Suprapubic skin (tissue), 4 donors: ENCODE data around the gene AQP9. TPM values are rescaled to one million over a fixed set of nuclear protein-coding genes. Genes with fewer than 3 reads are reported as not detected.

Source experiments
- DNase-seq, 2 donors: peaks; one replicate each; pipeline ENCODE4 v3.0.0-alpha.2; 2019; ENCODE audit warnings: low spot score in 2 of 2
- H3K27ac ChIP-seq: fragments of 200-600 bp; sonication (generic); one replicate; pipeline ENCODE4 v1.5.1; 2019
- H3K27me3 ChIP-seq: fragments of 200-600 bp; sonication (generic); one replicate; pipeline ENCODE4 v1.5.1; 2019
- H3K36me3 ChIP-seq: fragments of 200-600 bp; sonication (generic); one replicate; pipeline ENCODE4 v1.5.1; 2019
- H3K4me1 ChIP-seq: fragments of 200-600 bp; sonication (generic); one replicate; pipeline ENCODE4 v1.5.1; 2019
- H3K4me3 ChIP-seq: fragments of 200-600 bp; sonication (generic); one replicate; pipeline ENCODE4 v1.5.1; 2019; ENCODE audit warnings: mild to moderate bottlenecking
- H3K9me3 ChIP-seq: fragments of 200-600 bp; sonication (generic); one replicate; pipeline ENCODE4 v1.5.1; 2019
- EP300 ChIP-seq: sonication (generic); formaldehyde crosslinking; IDR thresholded peaks from one replicate; pipeline ENCODE4 v1.6.1; 2017; ENCODE audit warnings: antibody characterized with exemption
- POLR2A ChIP-seq, 2 donors: fragments of 450-650 bp; IDR thresholded peaks; one replicate each; pipeline ENCODE4 v1.6.1; 2017; ENCODE audit warnings: antibody characterized with exemption in 2 of 2, mild to moderate bottlenecking in 2 of 2, moderate library complexity in 2 of 2
- POLR2AphosphoS5 ChIP-seq, 3 donors: sonication (generic); formaldehyde crosslinking; IDR thresholded peaks; one replicate each; pipeline ENCODE4 v1.6.1; 2017; ENCODE audit warnings: antibody characterized with exemption in 3 of 3
- WGBS: methylation state at CpG from one replicate; pipeline ENCODE4 v1.1.5; 2018; 5-methylcytosine and 5-hydroxymethylcytosine counted together
- total RNA-seq, 4 donors: library from RNA; depleted of rRNA; stranded (reverse); fragments of >200 nt; gene quantifications; one replicate each; pipeline ENCODE4 v1.1.0, GENCODE V29; 2016
- TF ChIP-seq, protein P1 (sequence below), 2 donors: fragments of 200-600 bp in 1 of 2; fragments of 450-650 bp in 1 of 2; sonication (generic) in 1 of 2; IDR thresholded peaks; one replicate each; pipeline ENCODE4 v1.5.1; 2016 to 2019; ENCODE audit warnings: antibody characterized with exemption in 2 of 2, mild to moderate bottlenecking in 1 of 2, moderate library complexity in 1 of 2

AQP9 gene
- total RNA-seq, 4 donors from 2014 or later, result 7.6 to 49.0 (median 32.7) TPM

DNA sequence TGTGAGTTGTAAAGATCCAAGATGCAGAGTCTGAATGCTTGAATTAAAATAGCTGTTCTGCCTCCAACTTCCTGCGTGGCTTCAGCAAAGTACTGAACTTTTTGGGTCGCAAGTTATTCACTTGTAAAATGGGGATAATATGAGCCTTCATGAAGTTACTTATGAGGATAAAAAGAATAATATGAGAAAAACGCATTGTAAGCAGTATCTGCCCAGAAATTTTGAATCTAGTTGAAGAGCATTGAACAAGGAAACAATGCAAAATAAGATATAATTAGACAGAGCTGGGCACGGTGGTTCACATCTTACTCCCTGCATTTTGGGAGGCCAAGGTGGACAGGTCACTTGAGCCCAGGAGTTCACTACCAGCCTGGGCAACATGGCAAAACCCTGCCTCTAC, 37.8 kb downstream of the AQP9 start:
- DNase-seq, result no peak
- Histone ChIP-seq H3K36me3 (no peaks in the 10 kb centered on the region), H3K27ac (no peak overlapping the region), H3K27me3 (peaks cover 14% of the 10 kb centered on the region), H3K4me3 (no peak overlapping the region), H3K4me1 (no peaks in the 10 kb centered on the region), H3K9me3 (no peaks in the 10 kb centered on the region)
- 86% methylated on average over 4 of the region's 4 CpGs for WGBS
- TF ChIP-seq POLR2A (IDR thresholded peaks at IDR 0.05) (no peak), POLR2AphosphoS5 (IDR thresholded peaks at IDR 0.05) (no peak), EP300 (no peak)
- TF ChIP-seq, protein P1, sequence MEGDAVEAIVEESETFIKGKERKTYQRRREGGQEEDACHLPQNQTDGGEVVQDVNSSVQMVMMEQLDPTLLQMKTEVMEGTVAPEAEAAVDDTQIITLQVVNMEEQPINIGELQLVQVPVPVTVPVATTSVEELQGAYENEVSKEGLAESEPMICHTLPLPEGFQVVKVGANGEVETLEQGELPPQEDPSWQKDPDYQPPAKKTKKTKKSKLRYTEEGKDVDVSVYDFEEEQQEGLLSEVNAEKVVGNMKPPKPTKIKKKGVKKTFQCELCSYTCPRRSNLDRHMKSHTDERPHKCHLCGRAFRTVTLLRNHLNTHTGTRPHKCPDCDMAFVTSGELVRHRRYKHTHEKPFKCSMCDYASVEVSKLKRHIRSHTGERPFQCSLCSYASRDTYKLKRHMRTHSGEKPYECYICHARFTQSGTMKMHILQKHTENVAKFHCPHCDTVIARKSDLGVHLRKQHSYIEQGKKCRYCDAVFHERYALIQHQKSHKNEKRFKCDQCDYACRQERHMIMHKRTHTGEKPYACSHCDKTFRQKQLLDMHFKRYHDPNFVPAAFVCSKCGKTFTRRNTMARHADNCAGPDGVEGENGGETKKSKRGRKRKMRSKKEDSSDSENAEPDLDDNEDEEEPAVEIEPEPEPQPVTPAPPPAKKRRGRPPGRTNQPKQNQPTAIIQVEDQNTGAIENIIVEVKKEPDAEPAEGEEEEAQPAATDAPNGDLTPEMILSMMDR (IDR thresholded peaks at IDR 0.05), result no peak

DNA sequence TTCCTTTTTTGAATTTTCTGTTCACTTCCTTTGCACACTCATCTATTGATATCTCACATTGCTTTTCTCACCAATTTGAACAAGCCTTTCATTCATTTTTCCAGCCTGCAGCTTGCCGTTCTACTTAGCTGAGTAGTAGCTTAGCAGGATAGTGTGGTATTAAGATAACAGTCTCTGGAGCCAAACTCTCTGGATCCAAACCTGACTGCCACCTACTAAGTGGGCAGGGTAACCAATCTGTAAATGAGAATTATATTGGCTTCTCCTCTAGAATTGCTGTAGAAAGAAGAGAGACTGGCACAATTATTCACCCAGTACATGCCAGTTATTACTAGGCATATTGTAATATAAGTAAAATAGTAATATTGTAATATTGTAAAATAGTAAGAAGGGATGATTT, 40.5 kb downstream of the AQP9 start:
- no peak overlapping the region for H3K27ac ChIP-seq
- no peaks in the 10 kb centered on the region for H3K27me3 ChIP-seq
- H3K4me3 ChIP-seq, result no peak overlapping the region
- 25% methylated on average over 1 of the region's 1 CpG for WGBS
- DNase-seq, result no peak
- no peaks in the 10 kb centered on the region for H3K9me3 ChIP-seq
- TF ChIP-seq, protein P1 (IDR thresholded peaks at IDR 0.05), result no peak
- TF ChIP-seq POLR2A (IDR thresholded peaks at IDR 0.05), result no peak
- H3K36me3 ChIP-seq, result no peaks in the 10 kb centered on the region
- no peaks in the 10 kb centered on the region for H3K4me1 ChIP-seq

DNA sequence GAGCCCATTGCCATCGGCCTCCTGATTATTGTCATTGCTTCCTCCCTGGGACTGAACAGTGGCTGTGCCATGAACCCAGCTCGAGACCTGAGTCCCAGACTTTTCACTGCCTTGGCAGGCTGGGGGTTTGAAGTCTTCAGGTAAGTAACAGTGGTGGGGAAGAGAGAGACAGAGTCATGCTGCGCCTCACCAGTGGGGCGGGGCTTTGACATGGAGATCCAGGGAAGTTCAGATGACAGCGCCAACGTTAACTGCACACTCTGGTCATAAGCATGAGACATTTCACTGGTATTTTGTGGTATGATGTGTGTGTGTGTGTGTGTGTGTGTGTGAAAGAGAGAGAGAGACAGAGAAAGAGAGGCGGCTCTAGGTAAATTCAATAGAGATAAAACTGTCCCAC, 41.0 kb downstream of the AQP9 start:
- Histone ChIP-seq H3K27me3 (no peaks in the 10 kb centered on the region), H3K36me3 (no peaks in the 10 kb centered on the region), H3K4me1 (no peaks in the 10 kb centered on the region), H3K9me3 (no peaks in the 10 kb centered on the region), H3K27ac (no peak overlapping the region), H3K4me3 (no peak overlapping the region)
- no peak for DNase-seq
- WGBS, result 87% methylated on average over 7 of the region's 7 CpGs
- TF ChIP-seq EP300 (no peak), POLR2A (IDR thresholded peaks at IDR 0.05) (no peak), POLR2AphosphoS5 (IDR thresholded peaks at IDR 0.05) (no peak)
- TF ChIP-seq, protein P1 (IDR thresholded peaks at IDR 0.05), result no peak

DNA sequence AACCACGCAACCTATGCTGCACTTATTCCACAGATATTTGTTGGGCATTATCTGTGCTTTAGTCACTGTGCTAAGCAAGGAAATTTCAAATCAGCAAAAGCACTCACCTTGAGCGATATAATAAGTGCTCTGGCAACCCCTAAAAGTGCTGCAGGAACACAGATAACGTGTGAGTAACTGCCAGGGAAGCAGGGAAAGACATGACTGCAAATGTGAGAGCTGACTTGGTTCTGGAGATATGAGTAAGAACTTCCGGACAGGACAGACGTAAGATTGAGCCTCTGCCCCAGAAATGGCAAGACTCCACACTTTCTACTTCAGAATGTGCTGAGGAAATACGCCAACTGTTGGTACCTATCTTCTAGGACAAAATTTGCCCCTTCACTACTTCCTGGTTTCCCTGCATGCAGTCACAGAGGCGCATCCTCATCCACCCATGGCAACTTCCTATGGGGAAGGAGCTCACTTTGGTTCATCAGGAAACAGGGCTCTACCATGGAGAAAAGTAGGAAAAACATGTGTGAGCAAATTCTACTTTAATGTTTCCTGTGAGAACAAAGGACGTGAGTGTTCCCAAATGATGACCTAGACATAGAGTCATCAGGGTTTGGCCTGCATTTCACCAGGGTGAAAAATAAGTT, 41.7 kb downstream of the AQP9 start:
- no peak for DNase-seq
- WGBS, result 71% methylated on average over 8 of the region's 8 CpGs

DNA sequence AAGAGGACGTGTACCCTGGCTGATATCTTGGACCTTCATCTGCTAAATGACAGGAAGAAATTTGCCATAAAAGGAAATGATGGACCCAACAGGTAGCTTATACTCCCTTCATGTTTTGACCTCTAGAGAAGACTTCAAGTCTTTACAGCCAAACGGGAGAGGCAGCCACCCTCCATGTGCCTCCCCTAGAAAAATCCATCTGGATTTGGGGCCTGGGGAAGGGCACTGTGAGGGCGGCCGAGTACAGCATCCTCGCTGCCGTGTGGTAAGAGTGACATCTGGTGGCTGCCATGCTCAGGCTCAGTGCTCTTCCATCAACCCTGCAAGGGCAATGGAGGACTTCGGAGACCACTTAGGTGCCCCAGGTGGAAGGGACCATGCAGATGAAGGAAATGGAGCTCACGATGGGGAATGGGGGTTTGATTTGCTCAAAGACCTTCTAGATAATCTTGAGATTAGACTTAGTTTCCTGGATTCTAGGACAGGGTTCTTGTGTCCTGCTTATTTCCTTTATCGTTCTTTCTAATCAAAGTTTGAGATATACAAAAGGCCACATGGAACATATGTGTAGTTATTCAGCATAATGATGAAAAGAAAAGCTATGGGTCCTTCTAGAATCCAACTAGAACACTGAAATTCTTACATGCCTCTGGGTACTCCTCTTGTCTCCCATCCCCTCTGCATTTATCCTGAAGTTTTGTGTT, 44.4 kb downstream of the AQP9 start:
- Histone ChIP-seq H3K36me3 (no peaks in the 10 kb centered on the region), H3K27me3 (no peaks in the 10 kb centered on the region), H3K27ac (no peak overlapping the region), H3K4me3 (no peak overlapping the region), H3K4me1 (no peaks in the 10 kb centered on the region), H3K9me3 (no peaks in the 10 kb centered on the region)
- 15% methylated on average over 9 of the region's 9 CpGs for WGBS
- TF ChIP-seq POLR2AphosphoS5 (IDR thresholded peaks at IDR 0.05) (no peak), EP300 (no peak)
- TF ChIP-seq, protein P1 (IDR thresholded peaks at IDR 0.05), result peak; percentile 36 to 71
- DNase-seq, result no peak

More for the DNA sequence above, 41.7 kb downstream of the AQP9 start:
- TF ChIP-seq EP300 (no peak), POLR2AphosphoS5 (IDR thresholded peaks at IDR 0.05) (no peak), POLR2A (IDR thresholded peaks at IDR 0.05) (no peak)
- TF ChIP-seq, protein P1 (IDR thresholded peaks at IDR 0.05), result no peak
- Histone ChIP-seq H3K36me3 (no peaks in the 10 kb centered on the region), H3K4me1 (no peaks in the 10 kb centered on the region), H3K9me3 (no peaks in the 10 kb centered on the region), H3K4me3 (no peak overlapping the region), H3K27ac (no peak overlapping the region), H3K27me3 (no peaks in the 10 kb centered on the region)
